Measurements from ENCODE around the gene EOLA2. TPM values are rescaled to one million over a fixed set of nuclear protein-coding genes. Genes with fewer than 3 reads are reported as not detected.
"Not testable (repeated sequence)": the region's sequence is repeated elsewhere in the genome, so short reads cannot be mapped to it uniquely, and the experiment has no call there.

EOLA2 gene
- total RNA-seq, 1 experiment from 2014 or later, result 21.0 TPM

- DNase-seq (ENCODE audit: low read depth), result not testable (repeated sequence)
Measured at GRCh38 chrX:149932970-149933369, 5.3 kb downstream of the EOLA2 start.

GRCh38 chrX:149932150-149932549, 6.1 kb downstream of the EOLA2 start:
- not testable (repeated sequence) for DNase-seq (ENCODE audit: low read depth)

GRCh38 chrX:149931355-149931754, 6.9 kb downstream of the EOLA2 start:
- DNase-seq (ENCODE audit: low read depth), result not testable (repeated sequence)

- DNase-seq (ENCODE audit: low read depth), result not testable (repeated sequence)
Measured at GRCh38 chrX:149929400-149929799, 8.9 kb downstream of the EOLA2 start, which contains the start of gene HSFX4. HSFX4 (plus strand) TSS chrX:149929573; CDS start chrX:149929645, 72 bp downstream.

- DNase-seq (ENCODE audit: low read depth), result not testable (repeated sequence)
Measured at GRCh38 chrX:149928635-149929034, 9.7 kb downstream of the EOLA2 start.

GRCh38 chrX:149927964-149928258, 10.4 kb downstream of the EOLA2 start:
- not testable (repeated sequence) for DNase-seq (ENCODE audit: low read depth)

GRCh38 chrX:149927245-149927963, 10.9 kb downstream of the EOLA2 start:
- DNase-seq (ENCODE audit: low read depth), result not testable (repeated sequence)

- not testable (repeated sequence) for DNase-seq (ENCODE audit: low read depth)
Measured at GRCh38 chrX:149924434-149924833, 13.9 kb downstream of the EOLA2 start.

- not testable (repeated sequence) for DNase-seq (ENCODE audit: low read depth)
Measured at GRCh38 chrX:149923836-149924235, 14.5 kb downstream of the EOLA2 start.

- DNase-seq (ENCODE audit: low read depth), result no peak
Measured at GRCh38 chrX:149916745-149917392, 21.4 kb downstream of the EOLA2 start.

- DNase-seq (ENCODE audit: low read depth), result no peak
Measured at GRCh38 chrX:149910178-149910695, 28.1 kb downstream of the EOLA2 start.

GRCh38 chrX:149909324-149910177, 28.7 kb downstream of the EOLA2 start:
- no peak for DNase-seq (ENCODE audit: low read depth)

GRCh38 chrX:149908727-149909126, 29.6 kb downstream of the EOLA2 start:
- no peak for DNase-seq (ENCODE audit: low read depth)

- no peak for DNase-seq (ENCODE audit: low read depth)
Measured at GRCh38 chrX:149908308-149908707, 30.0 kb downstream of the EOLA2 start.

GRCh38 chrX:149903889-149904748, 34.2 kb downstream of the EOLA2 start:
- DNase-seq (ENCODE audit: low read depth), result no peak

- DNase-seq (ENCODE audit: low read depth), result no peak
Measured at GRCh38 chrX:149898554-149898953, 39.7 kb downstream of the EOLA2 start.

GRCh38 chrX:149890828-149891227, 47.5 kb downstream of the EOLA2 start:
- DNase-seq (ENCODE audit: low read depth), result not testable (repeated sequence)
